ENCODE measurements around the gene EDA.
"Not testable (repeated sequence)": the region's sequence is repeated elsewhere in the genome, so short reads cannot be mapped to it uniquely, and the experiment has no call there.

The EDA gene

GRCh38 chrX:69746051-69746450, 130.1 kb downstream of the EDA start:
- DNase-seq (ENCODE audit: low read depth): no peak

DNA sequence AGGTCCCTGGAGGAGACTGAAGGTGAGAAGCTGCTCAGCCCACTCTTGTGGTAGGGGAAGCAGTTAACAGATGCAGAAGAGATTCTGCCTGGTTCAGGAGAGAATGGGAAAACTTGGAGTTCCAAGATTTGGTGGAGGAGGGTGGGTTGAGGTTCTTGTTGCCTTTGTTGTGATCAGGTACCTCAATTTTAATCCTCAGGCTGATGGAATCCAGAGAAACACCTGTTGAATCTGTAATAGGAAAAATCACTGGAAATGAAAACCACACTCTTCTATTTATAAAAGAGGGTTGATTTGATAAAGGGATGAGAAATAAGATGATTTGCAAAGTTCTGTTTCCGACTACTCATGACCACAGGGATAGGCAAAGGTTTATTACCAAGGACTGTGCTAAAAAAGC, 132.1 kb downstream of the EDA start:
- DNase-seq (ENCODE audit: low read depth): no peak

GRCh38 chrX:69759921-69760625, 144.2 kb downstream of the EDA start:
- no peak for DNase-seq (ENCODE audit: low read depth)

DNA sequence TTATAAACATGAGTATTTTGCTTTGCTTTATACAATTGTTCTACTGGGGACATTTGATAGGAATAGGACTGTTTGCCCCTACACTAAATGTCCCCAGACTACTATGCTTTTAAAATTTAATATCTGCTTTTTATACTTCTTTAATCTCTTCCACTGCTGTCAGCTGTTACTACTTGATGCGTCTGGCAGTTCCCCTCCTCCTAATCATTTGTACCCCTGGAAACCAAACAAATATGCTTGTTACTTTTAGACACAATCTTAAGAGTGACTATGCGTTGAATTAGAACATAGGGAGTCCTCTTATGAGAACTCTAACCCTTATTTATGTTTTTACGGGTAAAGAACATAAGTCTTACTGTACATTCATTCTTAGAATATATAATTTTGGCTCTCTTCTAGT, 145.7 kb downstream of the EDA start:
- DNase-seq (ENCODE audit: low read depth): no peak

DNA sequence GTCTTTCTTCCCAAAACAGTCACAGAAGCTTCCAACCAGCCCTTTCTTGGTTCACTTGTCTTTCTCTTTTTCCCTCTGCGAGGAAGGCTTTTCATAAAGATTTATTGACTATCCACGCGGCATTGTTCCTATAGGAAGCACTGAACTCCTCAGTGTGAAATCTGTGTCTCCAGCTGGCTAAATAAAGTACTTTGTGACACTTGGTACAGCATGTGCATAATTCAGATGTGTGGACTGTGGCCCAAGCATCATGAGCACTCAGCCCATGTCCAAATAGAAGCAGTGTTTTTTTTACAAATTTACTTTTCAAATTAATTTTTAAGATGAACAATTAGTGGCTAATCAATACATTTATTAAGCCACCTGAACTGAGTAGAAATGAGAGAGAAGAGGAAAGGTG, 146.4 kb downstream of the EDA start:
- no peak for DNase-seq (ENCODE audit: low read depth)

GRCh38 chrX:69793260-69793935, 177.5 kb downstream of the EDA start:
- DNase-seq (ENCODE audit: low read depth): no peak

DNA sequence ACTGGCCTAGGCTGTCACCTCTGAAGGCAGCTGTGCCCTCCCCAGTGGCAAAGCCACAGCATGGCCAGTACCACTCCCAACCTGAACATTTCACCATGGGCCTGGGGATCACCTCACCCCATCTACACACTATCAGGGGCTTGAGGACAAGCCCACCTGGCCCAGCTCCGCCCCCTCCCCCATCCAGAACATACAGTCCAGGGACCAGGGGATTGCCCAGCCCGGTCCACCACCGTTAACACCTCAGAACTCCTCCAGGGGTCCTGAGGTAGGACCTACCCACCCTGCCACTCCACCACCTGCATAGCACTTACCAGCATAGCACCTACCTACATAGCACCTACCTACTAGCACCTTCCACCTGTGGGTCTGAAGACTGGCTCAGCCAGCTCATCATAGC, 179.8 kb downstream of the EDA start:
- no peak for DNase-seq (ENCODE audit: low read depth)

GRCh38 chrX:69807400-69807799, 191.5 kb downstream of the EDA start:
- DNase-seq (ENCODE audit: low read depth): no peak

- no peak for DNase-seq (ENCODE audit: low read depth)
These were observed 192.5 kb downstream of the EDA start for GRCh38 chrX:69808375-69808774.

DNA sequence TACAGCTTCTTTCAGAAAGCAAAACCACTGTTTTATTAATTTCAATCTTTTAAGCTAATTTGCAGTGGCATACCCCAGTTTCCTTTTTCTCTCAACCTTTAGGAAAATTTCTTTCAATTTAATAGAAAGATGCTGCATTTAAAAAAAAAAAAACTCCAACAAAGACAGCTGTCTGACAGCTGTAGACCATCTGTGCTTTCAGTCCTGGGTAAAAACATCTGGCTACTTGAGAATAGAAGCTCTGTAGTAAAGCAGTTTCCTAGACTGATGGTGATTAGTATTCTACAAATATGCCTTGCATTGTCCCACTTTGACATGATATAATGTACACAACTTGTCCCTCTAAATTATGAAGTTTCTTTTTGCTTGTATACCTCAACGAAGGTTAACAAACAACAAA, 197.8 kb downstream of the EDA start:
- DNase-seq (ENCODE audit: low read depth): no peak

- DNase-seq (ENCODE audit: low read depth): no peak
These were observed 199.2 kb downstream of the EDA start for GRCh38 chrX:69815063-69815462.

GRCh38 chrX:69815519-69815918, 199.6 kb downstream of the EDA start:
- no peak for DNase-seq (ENCODE audit: low read depth)

- no peak for DNase-seq (ENCODE audit: low read depth)
These were observed 228.7 kb downstream of the EDA start for GRCh38 chrX:69844636-69845035.

- DNase-seq (ENCODE audit: low read depth): not testable (repeated sequence)
These were observed 244.1 kb downstream of the EDA start for GRCh38 chrX:69859999-69860398.

- DNase-seq (ENCODE audit: low read depth): no peak
These were observed 260.3 kb downstream of the EDA start for GRCh38 chrX:69876221-69876620.

DNA sequence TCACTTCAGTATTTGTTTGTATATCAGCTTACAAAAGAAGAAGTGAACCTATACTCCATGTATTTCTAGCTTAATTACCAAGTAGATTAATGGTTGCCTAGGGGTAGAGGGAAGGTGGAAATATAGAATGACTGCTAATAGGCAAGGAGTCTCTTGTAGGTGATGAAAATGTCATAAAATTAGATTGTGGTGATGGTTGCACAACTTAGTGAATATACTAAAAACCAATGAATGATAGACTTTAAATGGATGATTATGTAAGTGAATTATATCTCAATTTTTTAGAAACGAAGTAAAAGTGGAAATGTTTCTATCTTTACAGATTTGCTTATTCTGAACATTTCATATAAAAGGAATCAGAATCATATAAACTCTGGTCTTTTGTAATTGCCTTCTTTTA, 268.3 kb downstream of the EDA start:
- no peak for DNase-seq (ENCODE audit: low read depth)

- no peak for DNase-seq (ENCODE audit: low read depth)
These were observed 280.1 kb downstream of the EDA start for GRCh38 chrX:69896046-69896445.

GRCh38 chrX:69900491-69900890, 284.6 kb downstream of the EDA start:
- no peak for DNase-seq (ENCODE audit: low read depth)

- DNase-seq (ENCODE audit: low read depth): no peak
These were observed 290.5 kb downstream of the EDA start for GRCh38 chrX:69906447-69906846.

DNA sequence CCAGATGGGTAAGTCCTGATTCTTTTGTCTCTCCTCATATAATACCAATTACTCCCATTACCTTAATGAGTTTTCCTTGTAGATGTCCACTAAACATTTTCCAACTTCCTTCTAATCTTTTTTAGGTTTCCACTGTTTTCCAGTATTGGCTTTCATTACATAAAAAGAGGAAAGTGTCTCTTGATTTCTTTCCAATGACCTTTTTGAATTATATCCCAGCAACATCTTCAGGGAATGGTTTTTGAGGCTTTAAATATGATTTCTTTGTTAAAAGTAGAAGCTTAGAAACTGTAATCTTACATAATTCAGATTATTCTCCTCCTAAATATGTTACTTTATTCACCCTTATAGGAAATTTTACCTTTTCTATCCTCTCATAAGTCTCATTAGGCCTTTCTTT, 298.9 kb downstream of the EDA start:
- DNase-seq (ENCODE audit: low read depth): no peak

DNA sequence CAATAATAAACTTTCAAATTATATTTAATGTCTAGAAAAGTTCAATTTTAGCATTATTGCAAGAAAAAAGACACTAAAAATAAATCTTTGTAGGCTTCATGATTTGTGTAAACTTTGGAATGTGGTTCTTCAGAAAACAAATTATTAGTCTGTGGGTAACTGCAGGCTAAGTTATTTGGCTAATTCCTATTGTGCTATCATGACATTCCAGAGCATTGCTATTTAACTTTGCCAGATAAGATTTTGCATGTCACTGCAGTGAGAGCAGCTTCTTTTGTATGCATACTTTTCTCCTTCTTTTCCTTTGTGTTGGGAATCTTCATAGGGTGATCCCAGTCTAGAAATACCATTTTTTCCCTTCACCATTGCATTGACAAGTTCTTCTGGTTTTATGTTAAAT, 303.8 kb downstream of the EDA start:
- no peak for DNase-seq (ENCODE audit: low read depth)

- no peak for DNase-seq (ENCODE audit: low read depth)
These were observed 316.4 kb downstream of the EDA start for GRCh38 chrX:69932323-69932722.

DNA sequence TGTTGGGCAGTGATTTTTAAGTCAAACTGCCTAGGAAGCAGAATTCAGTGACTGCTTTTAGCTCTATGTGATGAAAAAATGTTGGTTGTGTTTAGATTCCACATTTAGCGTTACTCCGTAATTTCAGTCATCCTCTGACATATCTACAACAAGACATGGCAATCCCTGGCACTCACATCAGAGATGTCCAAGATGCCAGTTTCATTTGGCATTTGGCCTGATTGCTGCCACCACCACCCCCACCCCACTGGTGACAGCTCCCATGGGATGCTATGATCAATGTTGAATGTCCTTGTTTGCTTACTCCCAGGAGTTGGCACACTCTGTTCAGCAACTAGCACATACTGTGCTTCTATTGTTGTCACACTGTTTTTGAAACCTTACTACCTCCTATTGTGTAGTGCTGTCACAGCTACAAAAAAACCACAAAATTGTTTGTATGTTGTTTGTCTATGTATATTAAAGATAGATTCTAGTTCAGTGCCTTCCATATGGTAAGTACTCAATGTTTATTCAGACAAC, 332.4 kb downstream of the EDA start:
- no peak for DNase-seq (ENCODE audit: low read depth)

- DNase-seq (ENCODE audit: low read depth): no peak
These were observed 335.8 kb downstream of the EDA start for GRCh38 chrX:69951753-69952152.
